MCF 10A (cell line): ENCODE results near the gene LEUTX. TPM values are rescaled to one million over a fixed set of nuclear protein-coding genes. Genes with fewer than 3 reads are reported as not detected.

Source experiments
- BruUV-seq: library from RNA; stranded (reverse); fragments of 400-500 nt; replicated peaks from 2 replicates; lab custom pipeline; 2021; lab: Mats Ljungman, UMichigan
- CTCF ChIA-PET: fragments of 300-600 bp; sonication (Branson Sonifier 250); formaldehyde crosslinking; extraction: SDS; loops from one replicate; lab custom pipeline; 2021; ENCODE audit warnings: antibody characterized with exemption, inconsistent platforms; lab: Yijun Ruan, JAX
- POLR2A ChIA-PET: fragments of 300-600, 350-650 bp; sonication (Branson Sonifier 250); formaldehyde crosslinking; extraction: SDS; loops from one replicate; lab custom pipeline; 2020; ENCODE audit warnings: antibody characterized with exemption, inconsistent platforms; lab: Yijun Ruan, JAX
- DNase-seq: peaks from one replicate; pipeline ENCODE4 v3.0.0-alpha.2; 2018; ENCODE audit not compliant: unreplicated experiment
- H3K27ac Mint-ChIP-seq: one replicate; pipeline ENCODE4 v1.8.0; 2022; ENCODE audit warnings: mild to moderate bottlenecking, low read depth, mixed read lengths; ENCODE audit not compliant: unreplicated experiment
- H3K27me3 Mint-ChIP-seq: one replicate; pipeline ENCODE4 v1.8.0; 2022; ENCODE audit warnings: mixed read lengths; ENCODE audit not compliant: insufficient read depth, unreplicated experiment
- H3K36me3 Mint-ChIP-seq: one replicate; pipeline ENCODE4 v1.8.0; 2022; ENCODE audit warnings: mild to moderate bottlenecking, moderate library complexity, mixed read lengths; ENCODE audit not compliant: insufficient read depth, unreplicated experiment
- H3K4me1 Mint-ChIP-seq: one replicate; pipeline ENCODE4 v1.8.0; 2022; ENCODE audit warnings: mixed read lengths; ENCODE audit not compliant: insufficient read depth, unreplicated experiment
- H3K4me3 Mint-ChIP-seq: one replicate; pipeline ENCODE4 v1.8.0; 2022; ENCODE audit warnings: mild to moderate bottlenecking, moderate library complexity, mixed read lengths; ENCODE audit not compliant: unreplicated experiment
- H3K9me3 Mint-ChIP-seq: one replicate; pipeline ENCODE4 v1.8.0; 2022; ENCODE audit warnings: mixed read lengths; ENCODE audit not compliant: unreplicated experiment
- CTCF ChIP-seq: fragments of 200-600 bp; IDR thresholded peaks from one replicate; pipeline ENCODE4 v1.8.0; 2022; ENCODE audit warnings: antibody characterized with exemption, mild to moderate bottlenecking; ENCODE audit not compliant: unreplicated experiment
- intact Hi-C: fragments of 100-400 bp; cut with micrococcal nuclease; formaldehyde crosslinking; loops from 2 replicates; pipeline ENCODE4 v1.14.1; 2022
- total RNA-seq: library from RNA; stranded (reverse); gene quantifications from 2 replicates; pipeline ENCODE4 v1.2.3, GENCODE V29; 2022

Gene LEUTX
- total RNA-seq, 1 experiment from 2014 or later, result not detected

GRCh38 chr19:39735688-39736087 is 43.0 kb upstream of the LEUTX start:
- ChIA-PET CTCF (no interaction called here), POLR2A (interaction anchor here (0.6 kb wide), 1 partner anchor 396 kb away, joined by 4 read pairs; no protein-coding TSS in a partner anchor)
- Mint-ChIP-seq H3K9me3 (no peaks in the 10 kb centered on the region), H3K27me3 (peaks cover 62% of the 10 kb centered on the region), H3K27ac (no peak overlapping the region), H3K4me3 (no peak overlapping the region), H3K4me1 (no peaks in the 10 kb centered on the region), H3K36me3 (no peaks in the 10 kb centered on the region)
- no TSS peak for BruUV-seq
- DNase-seq, result no peak
- TF ChIP-seq CTCF, result no peak
- intact Hi-C loops, result no loop called here

- TF ChIP-seq CTCF, result no peak
- no peaks in the 10 kb centered on the region for H3K36me3 Mint-ChIP-seq
- intact Hi-C loops, result no loop called here
- H3K4me3 Mint-ChIP-seq, result no peak overlapping the region
- CTCF ChIA-PET, result no interaction called here
- POLR2A ChIA-PET, result no interaction called here
- peaks cover 65% of the 10 kb centered on the region for H3K27me3 Mint-ChIP-seq
- BruUV-seq, result no TSS peak
- DNase-seq, result no peak
- H3K4me1 Mint-ChIP-seq, result no peaks in the 10 kb centered on the region
- no peak overlapping the region for H3K27ac Mint-ChIP-seq
- no peaks in the 10 kb centered on the region for H3K9me3 Mint-ChIP-seq
Measured at GRCh38 chr19:39736088-39736487, 42.6 kb upstream of the LEUTX start.

GRCh38 chr19:39737351-39737750 is 41.3 kb upstream of the LEUTX start:
- TF ChIP-seq CTCF, result no peak
- POLR2A ChIA-PET, result no interaction called here
- Mint-ChIP-seq H3K27ac (no peak overlapping the region), H3K4me3 (no peak overlapping the region), H3K36me3 (no peaks in the 10 kb centered on the region), H3K27me3 (peaks cover 77% of the 10 kb centered on the region), H3K4me1 (no peaks in the 10 kb centered on the region), H3K9me3 (no peaks in the 10 kb centered on the region)
- no TSS peak for BruUV-seq
- CTCF ChIA-PET, result no interaction called here
- no peak for DNase-seq
- intact Hi-C loops, result no loop called here

- H3K36me3 Mint-ChIP-seq, result no peaks in the 10 kb centered on the region
- CTCF ChIA-PET, result interaction anchor here (0.5 kb wide), 1 partner anchor 457 kb away, joined by 3 read pairs; no protein-coding TSS in a partner anchor
Measured at GRCh38 chr19:39737891-39738290, 40.8 kb upstream of the LEUTX start, which contains the start of gene CLC. CLC (minus strand) TSS chr19:39738029; CDS start chr19:39737952, 77 bp downstream.

More at GRCh38 chr19:39737891-39738290, 40.8 kb upstream of the LEUTX start, which contains the start of gene CLC:
- TF ChIP-seq CTCF, result no peak
- no TSS peak for BruUV-seq
- H3K9me3 Mint-ChIP-seq, result no peaks in the 10 kb centered on the region
- no peak within 1 kb of the TSS for H3K4me3 Mint-ChIP-seq
- peaks cover 83% of the 10 kb centered on the region for H3K27me3 Mint-ChIP-seq
- POLR2A ChIA-PET, result no interaction called here
- H3K4me1 Mint-ChIP-seq, result no peaks in the 10 kb centered on the region
- intact Hi-C loops, result no loop called here
- no peak for DNase-seq
- H3K27ac Mint-ChIP-seq, result no peak within 1 kb of the TSS
